Fibroblast of lung (primary cell): Measurements from ENCODE around the gene SLC18A3. TPM values are rescaled to one million over a fixed set of nuclear protein-coding genes. Genes with fewer than 3 reads are reported as not detected.

Experiments
- DNase-seq, 2 donors: peaks; one replicate each; pipeline versions ENCODE4 v3.0.0 to v3.0.0-alpha.2; 2010; ENCODE audit warnings: low read depth in 2 of 2
- H2AFZ ChIP-seq: 2 replicates; pipeline ENCODE4 v1.5.1; 2012; ENCODE audit warnings: low read length, control low read depth, inconsistent platforms
- H3K27ac ChIP-seq: 2 replicates; pipeline ENCODE4 v1.5.1; 2011; ENCODE audit warnings: low read length, control low read depth; ENCODE audit not compliant: insufficient read depth
- H3K27me3 ChIP-seq: 2 replicates; pipeline ENCODE4 v1.5.1; 2011; ENCODE audit warnings: mild to moderate bottlenecking, low read length; ENCODE audit not compliant: control insufficient read depth, insufficient read depth
- H3K36me3 ChIP-seq: 2 replicates; pipeline ENCODE4 v1.5.1; 2011; ENCODE audit warnings: low read length; ENCODE audit not compliant: control insufficient read depth, insufficient read depth
- H3K4me1 ChIP-seq: 2 replicates; pipeline ENCODE4 v1.5.1; 2011; ENCODE audit warnings: low read length; ENCODE audit not compliant: control insufficient read depth, insufficient read depth; ENCODE audit errors: extremely low read depth
- H3K4me2 ChIP-seq: 2 replicates; pipeline ENCODE4 v1.5.1; 2011; ENCODE audit warnings: low read length, control low read depth; ENCODE audit not compliant: insufficient read depth; ENCODE audit errors: extremely low read depth
- H3K4me3 ChIP-seq, 4 experiments: fragments of 200-600 bp in 1 of 4; sonication (generic) in 1 of 4; replicated peaks in 1 of 4; 2 replicates each; pipeline ENCODE4 v1.5.1; 2011 to 2016; ENCODE audit warnings: low read length in 4 of 4, low read depth in 3 of 4, mild to moderate bottlenecking in 3 of 4, control low read depth in 2 of 4, inconsistent platforms in 1 of 4, mixed read lengths in 1 of 4; ENCODE audit not compliant: insufficient read depth in 1 of 4; ENCODE audit errors: control extremely low read depth in 1 of 4
- H3K79me2 ChIP-seq: 2 replicates; pipeline ENCODE4 v1.5.1; 2012; ENCODE audit warnings: mild to moderate bottlenecking, low read length, inconsistent platforms; ENCODE audit not compliant: control insufficient read depth, insufficient read depth
- H3K9ac ChIP-seq: 2 replicates; pipeline ENCODE4 v1.5.1; 2011; ENCODE audit warnings: mild to moderate bottlenecking, low read length, control low read depth; ENCODE audit not compliant: insufficient read depth
- H3K9me3 ChIP-seq: 2 replicates; pipeline ENCODE4 v1.5.1; 2012; ENCODE audit warnings: low read depth, low read length; ENCODE audit not compliant: control insufficient read depth, insufficient read depth
- H4K20me1 ChIP-seq: 2 replicates; pipeline ENCODE4 v1.5.1; 2011; ENCODE audit warnings: low read length; ENCODE audit not compliant: control insufficient read depth, insufficient read depth; ENCODE audit errors: extremely low read depth
- CTCF ChIP-seq, 2 donors: IDR thresholded peaks in 1 of 2; conservative IDR thresholded peaks in 1 of 2; 1 replicate in 1 of 2; 2 replicates in 1 of 2; pipeline ENCODE4 v1.5.1; 2011 to 2012; ENCODE audit warnings: low read length in 2 of 2, control low read depth in 1 of 2, inconsistent platforms in 1 of 2, low read depth in 1 of 2, mild to moderate bottlenecking in 1 of 2
- EZH2 ChIP-seq: IDR thresholded peaks from 2 replicates; pipeline ENCODE4 v1.5.1; 2012; ENCODE audit warnings: low read length, control low read depth, mild to moderate bottlenecking; ENCODE audit errors: missing control alignments
- polyA plus RNA-seq, 2 donors: library from polyadenylated mRNA; depleted of rRNA in 1 of 2; stranded (reverse) in 1 of 2; unstranded in 1 of 2; fragments of >200 nt; gene quantifications; 2 replicates each; pipeline ENCODE4 v1.2.1, GENCODE V29; 2011 to 2012; ENCODE audit warnings: missing spikeins in 1 of 2
- total RNA-seq: library from RNA; depleted of rRNA; stranded (reverse); fragments of >200 nt; gene quantifications from 2 replicates; pipeline ENCODE4 v1.2.1, GENCODE V29; 2014

SLC18A3 gene
- total and polyA plus RNA-seq, 2 donors (not counting 1 experiment from before 2014, with no cell fraction given) = not detected

GRCh38 chr10:49594594-49594993, 15.5 kb upstream of the SLC18A3 start:
- H3K36me3 ChIP-seq = no peaks in the 10 kb centered on the region
- H3K4me2 ChIP-seq = no peak overlapping the region
- H4K20me1 ChIP-seq = no peaks in the 10 kb centered on the region
- TF ChIP-seq EZH2 (no peak), CTCF (conservative IDR thresholded peaks at IDR 0.05 in 1 of 2, IDR thresholded peaks at IDR 0.05 in 1 of 2; ENCODE audit: low read depth in 1 of 2, low read length in 2 of 2) (peak; percentile 84 to 85)
- H3K79me2 ChIP-seq = no peaks in the 10 kb centered on the region
- H3K4me1 ChIP-seq = no peaks in the 10 kb centered on the region
- peaks cover 3% of the 10 kb centered on the region for H3K27me3 ChIP-seq
- no peak overlapping the region for H2AFZ ChIP-seq
- H3K27ac ChIP-seq = no peak overlapping the region
- no peak overlapping the region for H3K9ac ChIP-seq
- no peaks in the 10 kb centered on the region for H3K9me3 ChIP-seq
- no peak overlapping the region for H3K4me3 ChIP-seq
- DNase-seq = peak; percentile 51 to 67

GRCh38 chr10:49595003-49595712, 15.0 kb upstream of the SLC18A3 start:
- no peak overlapping the region for H3K27ac ChIP-seq
- peaks cover 3% of the 10 kb centered on the region for H3K27me3 ChIP-seq
- no peak for TF ChIP-seq EZH2
- TF ChIP-seq CTCF (conservative IDR thresholded peaks at IDR 0.05 in 1 of 2, IDR thresholded peaks at IDR 0.05 in 1 of 2; ENCODE audit: low read depth in 1 of 2, low read length in 2 of 2) = no peak
- no peak for DNase-seq
- H3K36me3 ChIP-seq = no peaks in the 10 kb centered on the region
- H3K4me2 ChIP-seq = no peak overlapping the region
- H4K20me1 ChIP-seq = no peaks in the 10 kb centered on the region
- no peak overlapping the region for H3K9ac ChIP-seq
- H3K9me3 ChIP-seq = no peaks in the 10 kb centered on the region
- H2AFZ ChIP-seq = no peak overlapping the region
- no peaks in the 10 kb centered on the region for H3K79me2 ChIP-seq
- H3K4me1 ChIP-seq = no peaks in the 10 kb centered on the region
- H3K4me3 ChIP-seq = no peak overlapping the region

- no peaks in the 10 kb centered on the region for H4K20me1 ChIP-seq
- no peak for DNase-seq
- H3K4me3 ChIP-seq = no peak overlapping the region
- H3K27ac ChIP-seq = no peak overlapping the region
- no peak overlapping the region for H2AFZ ChIP-seq
- peaks cover 3% of the 10 kb centered on the region for H3K27me3 ChIP-seq
- TF ChIP-seq EZH2 = no peak
- TF ChIP-seq CTCF (conservative IDR thresholded peaks at IDR 0.05 in 1 of 2, IDR thresholded peaks at IDR 0.05 in 1 of 2; ENCODE audit: low read depth in 1 of 2, low read length in 2 of 2) = no peak
- no peak overlapping the region for H3K9ac ChIP-seq
- H3K4me1 ChIP-seq = no peaks in the 10 kb centered on the region
- H3K36me3 ChIP-seq = no peaks in the 10 kb centered on the region
- H3K79me2 ChIP-seq = no peaks in the 10 kb centered on the region
- H3K9me3 ChIP-seq = no peaks in the 10 kb centered on the region
- no peak overlapping the region for H3K4me2 ChIP-seq
Measured at GRCh38 chr10:49595713-49596492, 14.2 kb upstream of the SLC18A3 start.
